ENCODE results near the gene KANK2. TPM values are rescaled to one million over a fixed set of nuclear protein-coding genes. Genes with fewer than 3 reads are reported as not detected.

Gene KANK2
- total RNA-seq, 1 experiment from 2014 or later, result 85.8 TPM

DNA sequence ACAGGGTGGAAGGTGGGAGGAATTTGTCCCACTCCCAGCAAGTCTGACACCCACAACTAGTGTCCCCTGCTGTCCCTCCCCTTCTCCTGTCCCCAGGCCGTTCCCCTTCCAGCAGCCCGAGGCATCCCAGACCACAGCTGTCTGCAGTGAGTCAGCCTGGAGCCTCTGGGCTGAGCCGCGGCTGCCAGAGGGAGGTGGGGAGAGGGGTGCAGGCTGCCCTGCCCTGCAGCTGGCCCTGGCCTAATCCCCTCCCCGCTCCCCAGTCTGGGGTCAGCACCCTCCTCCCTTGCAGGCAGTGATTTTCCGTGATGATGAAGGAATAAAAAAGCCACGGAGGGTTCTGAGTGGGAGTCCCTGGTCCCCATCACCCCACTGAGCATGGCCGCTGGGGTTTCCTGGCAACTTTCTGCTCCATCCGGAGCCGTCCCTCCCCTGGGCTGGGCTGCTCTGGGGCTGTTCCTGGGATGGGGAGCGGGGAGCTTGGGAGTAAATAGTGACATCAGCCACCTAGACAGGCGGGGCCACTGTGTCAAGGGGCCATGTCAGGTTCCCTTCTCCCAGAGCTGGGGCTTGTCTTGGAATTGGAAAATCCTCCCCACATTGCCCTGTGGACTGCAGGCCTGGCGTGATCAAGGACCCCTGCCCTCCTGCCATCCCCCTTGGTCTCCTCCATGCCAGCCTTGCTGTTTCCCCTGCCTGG, 58.6 kb downstream of the KANK2 start:
- ChIA-PET POLR2A (ENCODE audit: low non-redundant PET) (no interaction called here), CTCF (interaction anchor here (0.5 to 1.2 kb wide), 5 partner anchors 60 to 344 kb away, joined by 3 to 4 read pairs (median 3); no protein-coding TSS in a partner anchor)
- H3K4me3 ChIP-seq (ENCODE audit: low read depth, low read length, poor library complexity, severe bottlenecking), result no peak overlapping the region
- H3K36me3 ChIP-seq (ENCODE audit: insufficient read depth, low read length, poor library complexity, severe bottlenecking), result peaks cover under 1% of the 10 kb centered on the region
- TF ChIP-seq, protein P1, sequence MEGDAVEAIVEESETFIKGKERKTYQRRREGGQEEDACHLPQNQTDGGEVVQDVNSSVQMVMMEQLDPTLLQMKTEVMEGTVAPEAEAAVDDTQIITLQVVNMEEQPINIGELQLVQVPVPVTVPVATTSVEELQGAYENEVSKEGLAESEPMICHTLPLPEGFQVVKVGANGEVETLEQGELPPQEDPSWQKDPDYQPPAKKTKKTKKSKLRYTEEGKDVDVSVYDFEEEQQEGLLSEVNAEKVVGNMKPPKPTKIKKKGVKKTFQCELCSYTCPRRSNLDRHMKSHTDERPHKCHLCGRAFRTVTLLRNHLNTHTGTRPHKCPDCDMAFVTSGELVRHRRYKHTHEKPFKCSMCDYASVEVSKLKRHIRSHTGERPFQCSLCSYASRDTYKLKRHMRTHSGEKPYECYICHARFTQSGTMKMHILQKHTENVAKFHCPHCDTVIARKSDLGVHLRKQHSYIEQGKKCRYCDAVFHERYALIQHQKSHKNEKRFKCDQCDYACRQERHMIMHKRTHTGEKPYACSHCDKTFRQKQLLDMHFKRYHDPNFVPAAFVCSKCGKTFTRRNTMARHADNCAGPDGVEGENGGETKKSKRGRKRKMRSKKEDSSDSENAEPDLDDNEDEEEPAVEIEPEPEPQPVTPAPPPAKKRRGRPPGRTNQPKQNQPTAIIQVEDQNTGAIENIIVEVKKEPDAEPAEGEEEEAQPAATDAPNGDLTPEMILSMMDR (conservative IDR thresholded peaks at IDR 0.05; ENCODE audit: low read depth, low read length), result no peak
- TF ChIP-seq EZH2 (IDR thresholded peaks at IDR 0.05; ENCODE audit: borderline replicate concordance, low read depth, low read length, poor library complexity, severe bottlenecking), result no peak
- no peaks in the 10 kb centered on the region for H3K9me3 ChIP-seq (ENCODE audit: low read depth, low read length, poor library complexity, severe bottlenecking)
- H3K27ac ChIP-seq (ENCODE audit: low read depth, low read length, poor library complexity, severe bottlenecking), result peak overlapping the region; percentile 73
- intact Hi-C loops (cut with micrococcal nuclease; ENCODE audit: unreplicated experiment), result loop anchor here (2.0 to 5.0 kb wide), 2 partner anchors 149 to 344 kb away; no protein-coding TSS in a partner anchor
- H3K27me3 ChIP-seq (replicated peaks; ENCODE audit: insufficient read depth, low read depth, low read length, poor library complexity), result no peaks in the 10 kb centered on the region
- no TSS peak for BruUV-seq (replicated peaks)
- DNase-seq (ENCODE audit: low spot score), result peak; percentile 85
- peaks cover 45% of the 10 kb centered on the region for H3K4me1 ChIP-seq (ENCODE audit: insufficient read depth, low read length, poor library complexity, severe bottlenecking)

DNA sequence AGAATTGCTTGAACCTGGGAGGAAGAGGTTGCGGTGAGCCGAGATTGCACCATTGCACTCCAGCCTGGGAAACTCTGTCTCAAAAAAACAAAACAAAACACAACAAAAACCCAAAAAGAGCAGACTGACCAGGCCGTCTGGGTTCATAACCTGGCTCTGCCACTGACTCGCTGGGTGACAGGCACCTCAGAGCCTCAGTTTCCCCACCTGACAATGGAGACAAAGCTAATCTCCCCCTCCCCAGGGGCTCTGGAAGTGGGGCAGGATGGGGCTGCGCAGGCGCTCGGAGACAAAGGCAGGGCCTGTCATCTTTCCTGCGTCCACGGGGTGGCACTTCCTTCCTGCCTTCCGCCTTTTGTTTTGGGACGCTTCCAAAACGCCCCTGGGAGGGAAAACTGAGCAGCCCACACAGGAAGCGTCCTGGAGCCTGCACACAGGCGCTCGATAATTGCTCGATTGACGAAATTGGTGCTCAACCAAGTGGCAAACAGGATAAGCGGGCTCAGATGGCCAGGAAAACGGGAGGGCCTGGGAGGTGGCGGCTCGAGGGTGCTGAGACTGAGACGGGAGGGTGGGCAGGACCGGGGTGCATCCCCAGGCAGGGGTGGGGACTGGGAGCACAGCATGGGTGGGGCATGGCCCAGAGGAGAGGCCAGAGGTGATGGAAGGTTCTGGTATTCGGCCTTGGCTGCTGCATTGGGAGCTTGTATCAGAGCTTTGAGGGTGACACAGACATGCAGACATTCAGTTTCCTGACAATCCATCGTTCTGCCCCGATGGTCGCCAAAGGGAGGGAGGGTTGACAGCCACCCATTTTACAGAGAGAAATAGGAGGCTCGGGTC, 59.6 kb downstream of the KANK2 start:
- ChIA-PET CTCF (interaction anchor here (0.5 to 1.2 kb wide), 4 partner anchors 67 to 345 kb away, joined by 3 to 9 read pairs (median 4); no protein-coding TSS in a partner anchor), POLR2A (ENCODE audit: low non-redundant PET) (interaction anchor here (0.6 kb wide), 1 partner anchor 188 kb away, joined by 5 read pairs; no protein-coding TSS in a partner anchor)
- peak overlapping the region; percentile 81 for H3K27ac ChIP-seq (ENCODE audit: low read depth, low read length, poor library complexity, severe bottlenecking)
- H3K4me1 ChIP-seq (ENCODE audit: insufficient read depth, low read length, poor library complexity, severe bottlenecking), result peaks cover 35% of the 10 kb centered on the region
- BruUV-seq (replicated peaks), result no TSS peak
- peak overlapping the region; percentile 23 for H3K4me3 ChIP-seq (ENCODE audit: low read depth, low read length, poor library complexity, severe bottlenecking)
- peaks cover 11% of the 10 kb centered on the region for H3K36me3 ChIP-seq (ENCODE audit: insufficient read depth, low read length, poor library complexity, severe bottlenecking)
- DNase-seq (ENCODE audit: low spot score), result peak; percentile 98
- H3K9me3 ChIP-seq (ENCODE audit: low read depth, low read length, poor library complexity, severe bottlenecking), result no peaks in the 10 kb centered on the region
- intact Hi-C loops (cut with micrococcal nuclease; ENCODE audit: unreplicated experiment), result loop anchor here (1.0 to 5.0 kb wide), 3 partner anchors 67 to 345 kb away; no protein-coding TSS in a partner anchor
- no peak for TF ChIP-seq EZH2 (IDR thresholded peaks at IDR 0.05; ENCODE audit: borderline replicate concordance, low read depth, low read length, poor library complexity, severe bottlenecking)
- TF ChIP-seq, protein P1 (conservative IDR thresholded peaks at IDR 0.05; ENCODE audit: low read depth, low read length), result peak; percentile 86
- H3K27me3 ChIP-seq (replicated peaks; ENCODE audit: insufficient read depth, low read depth, low read length, poor library complexity), result no peaks in the 10 kb centered on the region

DNA sequence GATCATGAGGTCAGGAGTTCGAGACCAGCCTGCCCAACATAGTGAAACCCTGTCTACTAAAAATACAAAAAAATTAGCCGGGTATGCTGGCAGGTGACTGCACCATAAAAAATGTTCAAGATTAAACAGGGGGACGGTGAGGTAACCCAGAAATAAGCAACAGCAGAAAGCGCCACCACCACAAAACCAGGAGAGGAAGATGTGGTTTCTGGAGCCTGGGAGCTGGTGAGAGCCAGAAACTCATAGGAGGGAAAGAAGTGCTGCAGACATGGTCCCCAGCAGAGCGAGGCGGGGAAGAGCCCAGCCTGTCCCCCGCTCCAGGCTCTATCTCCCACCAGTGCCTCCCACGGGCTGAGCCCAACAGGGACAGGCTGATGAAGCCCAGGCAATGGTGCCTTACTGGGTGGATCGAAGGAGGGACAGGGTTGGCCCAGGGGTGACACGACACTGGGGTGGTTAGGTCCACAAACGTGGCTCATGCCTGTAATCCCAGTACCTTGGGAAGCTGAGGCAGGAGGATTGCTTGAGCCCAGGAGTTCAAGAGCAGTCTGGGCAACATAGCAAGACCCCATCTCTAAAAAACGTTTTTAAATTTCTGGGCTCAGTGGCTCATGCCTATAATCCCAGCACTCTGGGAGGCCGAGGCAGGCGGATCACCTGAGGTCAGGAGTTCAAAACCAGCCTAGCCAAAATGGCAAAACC, 60.8 kb downstream of the KANK2 start:
- H3K9me3 ChIP-seq (ENCODE audit: low read depth, low read length, poor library complexity, severe bottlenecking), result no peaks in the 10 kb centered on the region
- ChIA-PET POLR2A (ENCODE audit: low non-redundant PET) (interaction anchor here (0.5 to 0.7 kb wide), 2 partner anchors 20 to 487 kb away, joined by 3 to 6 read pairs; no protein-coding TSS in a partner anchor), CTCF (no interaction called here)
- no peaks in the 10 kb centered on the region for H3K27me3 ChIP-seq (replicated peaks; ENCODE audit: insufficient read depth, low read depth, low read length, poor library complexity)
- peak overlapping the region; percentile 31 for H3K27ac ChIP-seq (ENCODE audit: low read depth, low read length, poor library complexity, severe bottlenecking)
- peaks cover 23% of the 10 kb centered on the region for H3K4me1 ChIP-seq (ENCODE audit: insufficient read depth, low read length, poor library complexity, severe bottlenecking)
- H3K4me3 ChIP-seq (ENCODE audit: low read depth, low read length, poor library complexity, severe bottlenecking), result no peak overlapping the region
- DNase-seq (ENCODE audit: low spot score), result peak; percentile 47
- TF ChIP-seq EZH2 (IDR thresholded peaks at IDR 0.05; ENCODE audit: borderline replicate concordance, low read depth, low read length, poor library complexity, severe bottlenecking), result no peak
- TF ChIP-seq, protein P1 (conservative IDR thresholded peaks at IDR 0.05; ENCODE audit: low read depth, low read length), result no peak
- peaks cover 23% of the 10 kb centered on the region for H3K36me3 ChIP-seq (ENCODE audit: insufficient read depth, low read length, poor library complexity, severe bottlenecking)
- intact Hi-C loops (cut with micrococcal nuclease; ENCODE audit: unreplicated experiment), result loop anchor here (1.0 to 5.0 kb wide), 2 partner anchors 68 to 151 kb away; no protein-coding TSS in a partner anchor
- no TSS peak for BruUV-seq (replicated peaks)

Measured in A673 (cell line).